ENCODE measurements around the gene MGLL.

Gene MGLL

DNA sequence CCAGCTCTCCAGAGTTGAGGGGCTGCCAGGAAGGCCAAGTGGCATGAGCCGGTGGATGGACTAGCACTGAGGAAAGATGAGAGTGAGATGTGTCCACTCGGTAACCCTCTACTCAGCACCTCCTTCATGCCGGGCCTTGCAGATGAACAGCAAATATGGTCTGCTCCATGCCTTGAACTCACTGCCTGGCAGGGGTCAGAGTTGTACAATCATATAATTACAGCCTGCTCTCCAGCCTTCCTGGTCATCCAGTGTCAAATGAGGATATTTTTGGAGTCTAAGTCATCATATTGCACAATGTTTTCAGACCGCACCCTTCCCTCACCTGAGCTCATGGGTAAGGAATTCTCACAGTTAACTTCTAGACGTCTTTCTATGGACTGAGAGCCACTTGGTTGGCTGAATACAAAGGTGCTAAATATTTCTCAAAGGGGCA, 4.9 kb downstream of the MGLL start:
- Histone ChIP-seq H3K18ac (ENCODE audit: low read length) (peak overlapping the region; percentile 54), H2BK12ac (ENCODE audit: low read length) (peak overlapping the region; percentile 46), H4K8ac (ENCODE audit: low read depth, low read length) (peak overlapping the region; percentile 64), H3K9ac (ENCODE audit: low read length) (no peak overlapping the region), H3K27me3 (ENCODE audit: insufficient read depth, low read length) (no peaks in the 10 kb centered on the region), H3K9me3 (ENCODE audit: insufficient read depth, low read depth, low read length) (peaks cover 2% of the 10 kb centered on the region), H4K91ac (ENCODE audit: low read depth, low read length) (peak overlapping the region; percentile 76), H3K79me1 (ENCODE audit: low read length) (peaks cover 18% of the 10 kb centered on the region), H3K27ac (ENCODE audit: low read depth, low read length) (peak overlapping the region; percentile 88), H4K12ac (ENCODE audit: low read depth, low read length) (no peak overlapping the region), H3K36me3 (ENCODE audit: control insufficient read depth in 1 of 2, insufficient read depth in 2 of 2, low read length in 2 of 2) (no peaks in the 10 kb centered on the region), H3K79me2 (ENCODE audit: control insufficient read depth, insufficient read depth, low read length, poor library complexity) (peaks cover 2% of the 10 kb centered on the region), H3K14ac (ENCODE audit: low read length) (peak overlapping the region; percentile 64), H2BK120ac (ENCODE audit: insufficient read depth, low read length, poor library complexity) (peak overlapping the region; percentile 53), H3K4me3 (ENCODE audit: low read depth, low read length) (no peak overlapping the region), H3K4me1 (ENCODE audit: control insufficient read depth in 1 of 2, insufficient read depth in 2 of 2, low read length in 2 of 2) (peaks cover 36 to 37% of the 10 kb centered on the region in 2 experiments), H3K23ac (ENCODE audit: low read length) (no peak overlapping the region), H2AFZ (ENCODE audit: insufficient read depth, low read length, poor library complexity) (no peak overlapping the region), H2AK5ac (ENCODE audit: low read length) (peak overlapping the region; percentile 32), H3K4me2 (ENCODE audit: low read length) (peak overlapping the region; percentile 14), H3K4ac (ENCODE audit: low read depth, low read length) (no peak overlapping the region), H2BK5ac (ENCODE audit: low read depth, low read length, poor library complexity) (peak overlapping the region; percentile 42)
- no CpG with 5 or more reads among the region's 5 CpGs for WGBS (ENCODE audit: extremely low coverage, insufficient coverage, insufficient read length)
- peak; percentile 91 to 97 for DNase-seq

DNA sequence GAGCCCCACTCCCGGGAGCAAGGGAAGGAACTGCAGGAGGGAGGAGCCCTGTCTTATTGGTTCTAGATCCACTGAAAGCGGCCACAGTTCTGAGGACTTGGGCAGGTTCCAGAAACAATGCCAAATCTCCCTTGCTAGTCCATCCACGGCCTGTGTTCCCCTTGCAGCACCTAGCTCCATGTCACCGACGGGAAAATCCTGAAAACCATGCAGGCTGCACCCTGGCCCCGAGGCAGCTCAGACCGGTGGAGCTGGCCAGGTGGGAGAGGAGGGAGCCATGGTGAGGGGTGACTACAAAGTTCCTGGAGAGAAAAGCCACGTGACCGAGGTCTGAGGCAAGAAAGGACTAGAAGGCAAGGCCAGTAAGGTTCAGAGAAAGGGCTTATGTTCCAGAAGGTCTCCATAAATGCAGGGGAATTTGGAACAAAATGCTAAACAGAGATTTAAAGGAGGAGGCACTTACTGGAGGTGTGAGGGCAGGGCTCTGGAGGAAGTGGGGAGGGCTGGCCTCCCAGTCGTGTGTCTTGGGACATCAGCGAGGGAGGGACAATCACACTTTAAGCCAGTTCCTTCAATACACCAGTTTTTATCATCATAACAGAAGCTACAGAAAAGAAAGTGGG, 5.4 kb downstream of the MGLL start:
- Histone ChIP-seq H3K23ac (ENCODE audit: low read length) (no peak overlapping the region), H4K12ac (ENCODE audit: low read depth, low read length) (no peak overlapping the region), H3K4ac (ENCODE audit: low read depth, low read length) (no peak overlapping the region), H3K14ac (ENCODE audit: low read length) (peak overlapping the region; percentile 64), H2AFZ (ENCODE audit: insufficient read depth, low read length, poor library complexity) (no peak overlapping the region), H3K27me3 (ENCODE audit: insufficient read depth, low read length) (no peaks in the 10 kb centered on the region), H3K27ac (ENCODE audit: low read depth, low read length) (peak overlapping the region; percentile 88), H2BK12ac (ENCODE audit: low read length) (peak overlapping the region; percentile 61), H3K79me1 (ENCODE audit: low read length) (peaks cover 15% of the 10 kb centered on the region), H2BK5ac (ENCODE audit: low read depth, low read length, poor library complexity) (peak overlapping the region; percentile 42), H3K4me1 (ENCODE audit: control insufficient read depth in 1 of 2, insufficient read depth in 2 of 2, low read length in 2 of 2) (peaks cover 34 to 38% of the 10 kb centered on the region in 2 experiments), H3K9me3 (ENCODE audit: insufficient read depth, low read depth, low read length) (peaks cover 2% of the 10 kb centered on the region), H3K4me3 (ENCODE audit: low read depth, low read length) (no peak overlapping the region), H4K8ac (ENCODE audit: low read depth, low read length) (peak overlapping the region; percentile 64), H3K4me2 (ENCODE audit: low read length) (no peak overlapping the region), H4K91ac (ENCODE audit: low read depth, low read length) (peak overlapping the region; percentile 76), H2AK5ac (ENCODE audit: low read length) (peak overlapping the region; percentile 32), H3K36me3 (ENCODE audit: control insufficient read depth in 1 of 2, insufficient read depth in 2 of 2, low read length in 2 of 2) (no peaks in the 10 kb centered on the region), H3K9ac (ENCODE audit: low read length) (no peak overlapping the region), H2BK120ac (ENCODE audit: insufficient read depth, low read length, poor library complexity) (peak overlapping the region; percentile 53), H3K18ac (ENCODE audit: low read length) (peak overlapping the region; percentile 54), H3K79me2 (ENCODE audit: control insufficient read depth, insufficient read depth, low read length, poor library complexity) (peaks cover 2% of the 10 kb centered on the region)
- DNase-seq: peak; percentile 97 to 98
- no CpG with 5 or more reads among the region's 11 CpGs for WGBS (ENCODE audit: extremely low coverage, insufficient coverage, insufficient read length)

DNA sequence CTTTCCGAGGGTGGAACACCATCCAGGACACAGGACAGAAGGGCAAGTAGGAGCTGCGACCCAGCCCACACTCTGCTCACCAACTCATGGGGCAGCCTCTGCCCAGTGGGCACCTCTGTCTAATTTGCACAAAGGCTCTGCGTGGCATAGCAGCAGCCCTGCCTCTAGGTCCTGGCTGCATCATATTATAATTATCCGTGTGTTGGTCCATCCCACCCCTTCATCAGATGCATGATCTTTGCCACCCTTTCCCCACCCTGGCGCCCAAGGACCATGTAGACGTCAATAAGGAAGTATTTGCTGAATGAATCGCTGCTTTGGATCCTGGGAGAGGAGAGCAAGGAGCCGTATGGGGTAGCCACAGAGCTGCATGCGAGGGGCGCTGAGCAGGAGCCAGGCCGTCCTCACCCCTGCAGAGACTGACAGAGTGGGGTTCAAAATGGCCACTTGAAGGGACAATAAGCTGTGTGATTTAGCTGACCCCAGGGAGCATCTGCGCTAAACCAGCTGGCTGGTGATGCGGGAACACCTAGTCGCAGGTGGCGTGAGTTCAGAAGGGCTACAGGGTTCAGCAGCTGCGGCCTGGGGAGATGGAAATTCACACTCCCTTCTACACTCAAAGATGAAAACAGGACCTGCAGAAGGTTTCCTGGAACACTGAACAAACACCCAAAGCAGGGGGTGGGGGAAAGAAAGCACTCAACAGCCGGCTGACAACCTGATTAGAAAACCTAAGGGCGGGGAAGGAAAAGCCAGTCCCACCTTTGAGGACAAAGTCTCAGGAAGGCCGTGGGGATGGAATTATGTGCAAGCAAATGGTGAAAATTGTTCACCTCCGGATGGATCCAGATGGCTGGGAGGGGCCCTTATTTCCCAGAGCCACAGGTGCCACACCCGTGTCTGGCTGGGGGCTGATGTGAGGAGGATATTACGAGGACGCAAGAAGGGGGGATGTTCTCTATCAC, 6.4 kb downstream of the MGLL start:
- Histone ChIP-seq H4K12ac (ENCODE audit: low read depth, low read length) (no peak overlapping the region), H3K79me2 (ENCODE audit: control insufficient read depth, insufficient read depth, low read length, poor library complexity) (peaks cover 2% of the 10 kb centered on the region), H2AFZ (ENCODE audit: insufficient read depth, low read length, poor library complexity) (no peak overlapping the region), H3K36me3 (ENCODE audit: control insufficient read depth in 1 of 2, insufficient read depth in 2 of 2, low read length in 2 of 2) (no peaks in the 10 kb centered on the region), H2AK5ac (ENCODE audit: low read length) (peak overlapping the region; percentile 50), H4K91ac (ENCODE audit: low read depth, low read length) (peak overlapping the region; percentile 76), H3K23ac (ENCODE audit: low read length) (no peak overlapping the region), H3K9ac (ENCODE audit: low read length) (no peak overlapping the region), H3K4me1 (ENCODE audit: control insufficient read depth in 1 of 2, insufficient read depth in 2 of 2, low read length in 2 of 2) (peaks cover 35 to 36% of the 10 kb centered on the region in 2 experiments), H3K79me1 (ENCODE audit: low read length) (peaks cover 15% of the 10 kb centered on the region), H3K4ac (ENCODE audit: low read depth, low read length) (no peak overlapping the region), H3K4me3 (ENCODE audit: low read depth, low read length) (no peak overlapping the region), H3K27ac (ENCODE audit: low read depth, low read length) (peak overlapping the region; percentile 46), H2BK120ac (ENCODE audit: insufficient read depth, low read length, poor library complexity) (peak overlapping the region; percentile 10), H4K8ac (ENCODE audit: low read depth, low read length) (no peak overlapping the region), H3K27me3 (ENCODE audit: insufficient read depth, low read length) (no peaks in the 10 kb centered on the region), H2BK5ac (ENCODE audit: low read depth, low read length, poor library complexity) (peak overlapping the region; percentile 18), H3K4me2 (ENCODE audit: low read length) (no peak overlapping the region), H3K18ac (ENCODE audit: low read length) (no peak overlapping the region), H3K14ac (ENCODE audit: low read length) (no peak overlapping the region), H3K9me3 (ENCODE audit: insufficient read depth, low read depth, low read length) (peaks cover 2% of the 10 kb centered on the region), H2BK12ac (ENCODE audit: low read length) (no peak overlapping the region)
- no CpG with 5 or more reads among the region's 23 CpGs for WGBS (ENCODE audit: extremely low coverage, insufficient coverage, insufficient read length)
- DNase-seq: peak in 1 of 2 donors; percentile 24

DNA sequence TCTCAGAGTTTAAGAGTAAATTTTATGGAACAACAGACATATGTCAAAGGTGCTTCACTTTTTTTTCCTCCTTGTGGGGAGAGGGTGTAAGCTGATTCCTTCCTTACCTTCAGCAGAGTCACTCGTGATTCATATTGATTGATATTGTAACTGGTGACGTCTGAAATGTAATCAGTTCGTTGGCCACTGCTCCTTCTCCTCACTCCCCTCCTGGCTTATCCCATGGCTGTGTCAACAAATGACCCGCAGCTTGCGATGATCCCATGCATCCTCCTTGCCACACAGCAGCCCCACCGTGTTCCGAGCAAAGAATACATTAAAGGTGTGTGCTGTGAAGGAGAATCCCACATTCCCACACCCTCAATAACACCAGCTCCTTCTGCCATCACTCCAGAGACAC, 7.3 kb downstream of the MGLL start:
- Histone ChIP-seq H3K79me2 (ENCODE audit: control insufficient read depth, insufficient read depth, low read length, poor library complexity) (peaks cover 2% of the 10 kb centered on the region), H4K91ac (ENCODE audit: low read depth, low read length) (no peak overlapping the region)

More for the DNA sequence above, 7.3 kb downstream of the MGLL start:
- peaks cover 32 to 35% of the 10 kb centered on the region in 2 experiments for H3K4me1 ChIP-seq (ENCODE audit: control insufficient read depth in 1 of 2, insufficient read depth in 2 of 2, low read length in 2 of 2)
- H2BK5ac ChIP-seq (ENCODE audit: low read depth, low read length, poor library complexity): no peak overlapping the region
- H4K8ac ChIP-seq (ENCODE audit: low read depth, low read length): no peak overlapping the region
- peak overlapping the region; percentile 50 for H2AK5ac ChIP-seq (ENCODE audit: low read length)
- peaks cover 2% of the 10 kb centered on the region for H3K9me3 ChIP-seq (ENCODE audit: insufficient read depth, low read depth, low read length)
- no peak overlapping the region for H2AFZ ChIP-seq (ENCODE audit: insufficient read depth, low read length, poor library complexity)
- H3K18ac ChIP-seq (ENCODE audit: low read length): no peak overlapping the region
- DNase-seq: no peak
- no peak overlapping the region for H3K23ac ChIP-seq (ENCODE audit: low read length)
- no peak overlapping the region for H3K27ac ChIP-seq (ENCODE audit: low read depth, low read length)
- no peak overlapping the region for H2BK12ac ChIP-seq (ENCODE audit: low read length)
- H3K4ac ChIP-seq (ENCODE audit: low read depth, low read length): no peak overlapping the region
- no peak overlapping the region for H3K4me2 ChIP-seq (ENCODE audit: low read length)
- no peak overlapping the region for H3K14ac ChIP-seq (ENCODE audit: low read length)
- H3K79me1 ChIP-seq (ENCODE audit: low read length): peaks cover 15% of the 10 kb centered on the region
- no peak overlapping the region for H4K12ac ChIP-seq (ENCODE audit: low read depth, low read length)
- no peak overlapping the region for H3K9ac ChIP-seq (ENCODE audit: low read length)
- H3K4me3 ChIP-seq (ENCODE audit: low read depth, low read length): no peak overlapping the region
- WGBS (ENCODE audit: extremely low coverage, insufficient coverage, insufficient read length): no CpG with 5 or more reads among the region's 7 CpGs
- no peaks in the 10 kb centered on the region for H3K27me3 ChIP-seq (ENCODE audit: insufficient read depth, low read length)
- no peaks in the 10 kb centered on the region for H3K36me3 ChIP-seq (ENCODE audit: control insufficient read depth in 1 of 2, insufficient read depth in 2 of 2, low read length in 2 of 2)
- H2BK120ac ChIP-seq (ENCODE audit: insufficient read depth, low read length, poor library complexity): no peak overlapping the region

All from trophoblast cell (in vitro differentiated cells and primary cell).